ENCODE measurements around the gene FAHD2A.

FAHD2A gene

DNA sequence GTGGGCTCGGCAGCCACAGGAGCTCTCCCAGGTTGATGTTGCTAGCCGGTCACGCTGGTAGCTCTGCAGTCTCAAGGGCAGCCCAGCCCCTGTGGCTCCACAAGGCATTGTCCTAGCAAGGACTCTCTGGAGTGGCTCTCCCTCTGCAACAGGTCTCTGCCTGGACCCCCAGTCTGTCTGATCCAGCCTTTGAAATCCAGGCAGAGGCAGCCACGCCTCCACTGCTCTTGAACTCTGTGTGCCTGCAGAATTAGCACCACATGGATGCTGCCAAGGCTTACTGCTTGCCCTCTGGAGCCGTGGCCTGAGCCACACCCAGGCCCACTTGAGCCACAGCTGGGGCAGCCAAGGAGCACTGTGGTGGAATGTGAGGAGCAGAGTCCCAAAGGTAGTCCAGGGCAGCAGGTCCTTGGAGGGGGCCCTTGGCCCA is 43.0 kb upstream of the FAHD2A start:
- Histone ChIP-seq H3K9me3 (ENCODE audit: control insufficient read depth, low read length) (no peaks in the 10 kb centered on the region), H3K4me3 (ENCODE audit: insufficient read depth, low read depth, low read length, poor library complexity, severe bottlenecking) (no peak overlapping the region), H3K27ac (ENCODE audit: insufficient read depth, low read length, poor library complexity, severe bottlenecking) (no peak overlapping the region), H3K36me3 (ENCODE audit: control insufficient read depth, insufficient read depth, low read length) (no peaks in the 10 kb centered on the region), H3K4me1 (ENCODE audit: control insufficient read depth, insufficient read depth, low read length, poor library complexity, severe bottlenecking) (no peaks in the 10 kb centered on the region), H3K27me3 (replicated peaks; ENCODE audit: control insufficient read depth, insufficient read depth, low read length, poor library complexity, severe bottlenecking) (no peaks in the 10 kb centered on the region)
- DNase-seq: no peak

DNA sequence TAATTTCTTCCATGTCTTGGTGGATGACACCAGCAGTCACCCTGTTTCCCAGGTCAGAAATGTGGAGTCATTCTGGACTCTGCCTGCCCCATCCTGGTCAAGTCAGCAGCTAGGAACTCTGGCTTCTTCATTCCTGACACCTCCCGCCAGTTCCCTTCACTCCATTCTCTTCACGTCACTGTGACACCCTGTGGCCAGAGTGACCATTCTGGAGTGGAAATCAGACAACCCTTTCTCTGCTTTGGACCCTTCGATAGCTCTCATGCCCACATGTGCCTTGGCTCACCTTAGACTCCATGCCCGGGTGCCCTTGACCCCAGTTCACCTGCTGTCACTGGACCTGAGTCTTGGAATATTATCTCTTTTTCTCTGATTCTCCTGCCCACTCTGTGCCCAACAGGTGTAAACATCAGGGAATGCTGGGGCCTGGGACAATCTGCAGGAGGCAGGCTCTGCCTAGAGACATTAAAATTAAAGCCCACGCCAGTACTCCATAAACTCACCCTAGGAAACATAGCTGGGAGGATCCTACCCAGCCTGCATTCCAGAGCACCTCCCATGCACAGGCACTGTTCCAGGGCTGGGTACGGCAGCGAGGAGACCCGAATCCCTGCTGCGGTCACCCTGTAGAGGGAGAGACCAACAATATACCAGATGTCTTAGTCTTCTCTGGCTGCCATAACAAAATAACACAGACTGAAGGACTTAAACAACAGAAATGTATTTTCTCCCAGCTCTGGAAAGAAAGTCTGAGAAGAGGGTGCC is 41.1 kb upstream of the FAHD2A start:
- DNase-seq: no peak
- H3K9me3 ChIP-seq (ENCODE audit: control insufficient read depth, low read length): no peaks in the 10 kb centered on the region
- no peaks in the 10 kb centered on the region for H3K36me3 ChIP-seq (ENCODE audit: control insufficient read depth, insufficient read depth, low read length)
- no peak overlapping the region for H3K27ac ChIP-seq (ENCODE audit: insufficient read depth, low read length, poor library complexity, severe bottlenecking)
- no peaks in the 10 kb centered on the region for H3K4me1 ChIP-seq (ENCODE audit: control insufficient read depth, insufficient read depth, low read length, poor library complexity, severe bottlenecking)
- no peaks in the 10 kb centered on the region for H3K27me3 ChIP-seq (replicated peaks; ENCODE audit: control insufficient read depth, insufficient read depth, low read length, poor library complexity, severe bottlenecking)
- H3K4me3 ChIP-seq (ENCODE audit: insufficient read depth, low read depth, low read length, poor library complexity, severe bottlenecking): no peak overlapping the region

DNA sequence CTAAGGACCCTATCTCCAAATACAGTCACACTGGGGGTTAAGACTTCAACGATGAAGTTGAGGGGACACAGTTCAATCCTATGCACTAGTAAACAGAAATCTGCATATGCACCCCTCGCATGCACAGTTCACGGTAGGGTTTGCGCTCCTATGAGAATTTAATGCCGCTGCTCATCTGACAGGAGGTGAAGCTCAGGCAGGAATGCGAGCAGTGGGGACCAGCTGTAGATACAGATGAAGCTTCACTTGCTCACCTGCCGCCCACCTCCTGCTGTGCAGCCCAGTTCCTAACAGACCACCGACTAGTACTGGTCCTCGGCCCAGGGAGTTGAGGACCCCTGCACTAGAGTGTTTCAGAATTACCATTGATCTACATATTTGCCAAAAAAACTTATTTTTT is 40.0 kb upstream of the FAHD2A start:
- DNase-seq: no peak
- no peaks in the 10 kb centered on the region for H3K4me1 ChIP-seq (ENCODE audit: control insufficient read depth, insufficient read depth, low read length, poor library complexity, severe bottlenecking)
- H3K9me3 ChIP-seq (ENCODE audit: control insufficient read depth, low read length): no peaks in the 10 kb centered on the region
- H3K4me3 ChIP-seq (ENCODE audit: insufficient read depth, low read depth, low read length, poor library complexity, severe bottlenecking): no peak overlapping the region
- no peaks in the 10 kb centered on the region for H3K27me3 ChIP-seq (replicated peaks; ENCODE audit: control insufficient read depth, insufficient read depth, low read length, poor library complexity, severe bottlenecking)
- no peak overlapping the region for H3K27ac ChIP-seq (ENCODE audit: insufficient read depth, low read length, poor library complexity, severe bottlenecking)
- no peaks in the 10 kb centered on the region for H3K36me3 ChIP-seq (ENCODE audit: control insufficient read depth, insufficient read depth, low read length)

DNA sequence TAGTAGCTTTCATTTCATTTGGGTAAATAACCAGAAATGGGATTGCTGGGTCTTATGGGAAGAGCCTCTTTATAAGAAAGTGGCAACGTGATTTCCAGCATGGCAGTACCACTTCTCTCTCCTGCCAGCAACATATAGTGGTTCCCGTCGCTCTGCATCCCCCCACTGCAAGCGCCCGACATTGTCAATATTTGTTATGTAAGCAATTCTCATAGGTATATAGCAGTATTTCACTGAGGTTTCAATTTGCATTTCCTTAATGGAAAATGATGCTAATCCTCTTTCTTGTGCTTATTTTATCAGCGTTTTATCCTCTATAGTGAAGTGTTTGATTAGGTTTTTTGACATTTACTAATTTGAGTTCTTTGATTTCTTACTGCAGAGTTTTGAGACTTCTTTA is 36.0 kb upstream of the FAHD2A start:
- Histone ChIP-seq H3K4me1 (ENCODE audit: control insufficient read depth, insufficient read depth, low read length, poor library complexity, severe bottlenecking) (no peaks in the 10 kb centered on the region), H3K27me3 (replicated peaks; ENCODE audit: control insufficient read depth, insufficient read depth, low read length, poor library complexity, severe bottlenecking) (no peaks in the 10 kb centered on the region), H3K36me3 (ENCODE audit: control insufficient read depth, insufficient read depth, low read length) (no peaks in the 10 kb centered on the region), H3K4me3 (ENCODE audit: insufficient read depth, low read depth, low read length, poor library complexity, severe bottlenecking) (no peak overlapping the region), H3K9me3 (ENCODE audit: control insufficient read depth, low read length) (no peaks in the 10 kb centered on the region), H3K27ac (ENCODE audit: insufficient read depth, low read length, poor library complexity, severe bottlenecking) (no peak overlapping the region)
- DNase-seq: no peak

DNA sequence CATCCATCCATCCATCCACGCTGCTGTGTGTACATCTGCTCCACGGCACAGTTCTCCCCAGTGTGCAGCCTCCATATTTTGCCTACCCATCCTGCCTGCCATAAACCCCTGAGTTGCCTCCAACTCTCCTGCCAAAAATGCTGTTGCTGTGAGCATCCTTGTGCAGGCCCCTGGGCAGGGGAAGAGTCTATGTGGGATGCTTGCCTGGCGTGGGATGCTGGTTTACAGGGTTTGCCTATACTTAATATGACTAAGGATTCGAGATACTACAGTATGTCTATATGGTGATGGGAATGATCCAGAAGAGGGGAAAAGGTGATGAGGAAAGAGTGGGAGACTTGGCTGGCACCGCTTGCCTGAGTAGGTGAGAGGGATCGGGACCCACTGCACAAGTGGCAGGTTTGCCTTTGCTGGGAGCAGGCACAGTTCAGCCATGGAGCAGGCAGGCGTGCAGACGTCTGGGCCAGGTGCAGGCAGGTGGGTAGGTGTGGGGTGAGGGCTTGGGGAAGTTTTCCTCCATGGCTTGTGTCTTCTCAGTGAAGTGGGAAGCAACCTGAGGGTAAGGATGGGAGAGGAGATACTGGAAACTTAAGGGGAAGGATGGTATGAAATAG is 30.2 kb upstream of the FAHD2A start:
- Histone ChIP-seq H3K27ac (ENCODE audit: insufficient read depth, low read length, poor library complexity, severe bottlenecking) (no peak overlapping the region), H3K9me3 (ENCODE audit: control insufficient read depth, low read length) (no peaks in the 10 kb centered on the region), H3K36me3 (ENCODE audit: control insufficient read depth, insufficient read depth, low read length) (no peaks in the 10 kb centered on the region), H3K4me1 (ENCODE audit: control insufficient read depth, insufficient read depth, low read length, poor library complexity, severe bottlenecking) (peaks cover 5% of the 10 kb centered on the region), H3K4me3 (ENCODE audit: insufficient read depth, low read depth, low read length, poor library complexity, severe bottlenecking) (no peak overlapping the region), H3K27me3 (replicated peaks; ENCODE audit: control insufficient read depth, insufficient read depth, low read length, poor library complexity, severe bottlenecking) (no peaks in the 10 kb centered on the region)
- DNase-seq: no peak

DNA sequence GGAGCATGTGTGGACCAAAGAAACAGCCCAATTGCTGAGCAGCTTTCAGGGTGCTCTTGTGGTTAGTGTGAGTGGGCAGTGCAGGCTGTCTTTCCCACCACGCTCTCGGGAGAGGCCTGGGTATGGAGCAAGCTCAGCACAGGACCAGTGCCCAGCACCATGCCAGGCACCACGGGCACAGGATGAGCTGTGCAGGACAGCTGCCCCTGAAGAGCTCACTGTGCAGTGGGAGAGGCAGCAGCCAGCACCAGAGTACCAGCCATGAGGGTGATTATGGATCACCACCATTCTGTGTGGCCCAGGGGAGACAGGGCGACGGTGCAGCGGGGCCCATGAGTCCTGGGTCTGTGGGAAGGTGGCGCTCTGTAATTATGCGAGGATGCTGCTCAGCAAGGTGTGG is 29.7 kb upstream of the FAHD2A start:
- H3K9me3 ChIP-seq (ENCODE audit: control insufficient read depth, low read length): no peaks in the 10 kb centered on the region
- no peaks in the 10 kb centered on the region for H3K36me3 ChIP-seq (ENCODE audit: control insufficient read depth, insufficient read depth, low read length)

DNA sequence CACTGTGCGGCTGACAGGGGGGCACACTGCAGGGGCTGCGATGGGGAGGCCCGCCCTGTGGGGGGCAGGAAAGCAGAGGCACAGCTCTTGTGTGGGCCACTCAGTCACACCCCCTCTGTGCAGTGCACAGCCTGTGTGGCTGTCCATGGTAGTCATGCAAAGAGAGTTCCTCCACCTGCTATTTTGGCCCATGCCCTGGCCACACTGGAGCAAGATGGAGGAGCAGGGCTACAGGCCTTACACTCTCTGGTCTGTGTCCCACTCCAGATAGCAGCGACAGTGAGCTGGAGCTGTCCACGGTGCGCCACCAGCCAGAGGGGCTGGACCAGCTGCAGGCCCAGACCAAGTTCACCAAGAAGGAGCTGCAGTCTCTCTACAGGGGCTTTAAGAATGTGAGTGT is 28.5 kb upstream of the FAHD2A start:
- Histone ChIP-seq H3K9me3 (ENCODE audit: control insufficient read depth, low read length) (no peaks in the 10 kb centered on the region), H3K27ac (ENCODE audit: insufficient read depth, low read length, poor library complexity, severe bottlenecking) (no peak overlapping the region), H3K4me1 (ENCODE audit: control insufficient read depth, insufficient read depth, low read length, poor library complexity, severe bottlenecking) (peaks cover 5% of the 10 kb centered on the region), H3K27me3 (replicated peaks; ENCODE audit: control insufficient read depth, insufficient read depth, low read length, poor library complexity, severe bottlenecking) (no peaks in the 10 kb centered on the region), H3K36me3 (ENCODE audit: control insufficient read depth, insufficient read depth, low read length) (no peaks in the 10 kb centered on the region), H3K4me3 (ENCODE audit: insufficient read depth, low read depth, low read length, poor library complexity, severe bottlenecking) (no peak overlapping the region)
- no peak for DNase-seq

More for the DNA sequence above, 29.7 kb upstream of the FAHD2A start:
- DNase-seq: no peak
- Histone ChIP-seq H3K4me3 (ENCODE audit: insufficient read depth, low read depth, low read length, poor library complexity, severe bottlenecking) (no peak overlapping the region), H3K27me3 (replicated peaks; ENCODE audit: control insufficient read depth, insufficient read depth, low read length, poor library complexity, severe bottlenecking) (no peaks in the 10 kb centered on the region), H3K4me1 (ENCODE audit: control insufficient read depth, insufficient read depth, low read length, poor library complexity, severe bottlenecking) (peaks cover 5% of the 10 kb centered on the region), H3K27ac (ENCODE audit: insufficient read depth, low read length, poor library complexity, severe bottlenecking) (no peak overlapping the region)

DNA sequence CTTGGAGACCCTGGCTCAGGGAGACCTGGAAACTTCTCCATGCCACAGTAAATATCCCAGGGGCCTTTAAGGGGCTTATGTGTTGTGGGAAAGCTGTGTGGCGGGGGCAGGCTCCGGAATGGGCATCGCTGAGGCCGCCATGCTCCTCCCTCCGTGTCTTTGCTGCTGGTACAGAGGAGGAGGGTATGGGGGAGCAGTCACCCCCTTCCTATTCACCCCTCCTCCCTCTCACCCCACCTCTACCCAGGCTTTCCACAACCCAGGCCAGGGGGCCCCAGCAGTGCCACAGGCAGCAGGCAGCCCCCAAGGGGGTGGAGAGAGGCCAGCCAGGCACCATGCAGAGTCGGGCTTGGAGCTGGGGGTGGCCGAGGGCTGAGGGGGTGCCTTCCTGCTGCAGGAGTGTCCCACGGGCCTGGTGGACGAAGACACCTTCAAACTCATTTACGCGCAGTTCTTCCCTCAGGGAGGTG is 28.0 kb upstream of the FAHD2A start:
- Histone ChIP-seq H3K36me3 (ENCODE audit: control insufficient read depth, insufficient read depth, low read length) (no peaks in the 10 kb centered on the region), H3K27me3 (replicated peaks; ENCODE audit: control insufficient read depth, insufficient read depth, low read length, poor library complexity, severe bottlenecking) (no peaks in the 10 kb centered on the region), H3K4me1 (ENCODE audit: control insufficient read depth, insufficient read depth, low read length, poor library complexity, severe bottlenecking) (peaks cover 5% of the 10 kb centered on the region), H3K4me3 (ENCODE audit: insufficient read depth, low read depth, low read length, poor library complexity, severe bottlenecking) (no peak overlapping the region), H3K9me3 (ENCODE audit: control insufficient read depth, low read length) (no peaks in the 10 kb centered on the region), H3K27ac (ENCODE audit: insufficient read depth, low read length, poor library complexity, severe bottlenecking) (no peak overlapping the region)
- no peak for DNase-seq

DNA sequence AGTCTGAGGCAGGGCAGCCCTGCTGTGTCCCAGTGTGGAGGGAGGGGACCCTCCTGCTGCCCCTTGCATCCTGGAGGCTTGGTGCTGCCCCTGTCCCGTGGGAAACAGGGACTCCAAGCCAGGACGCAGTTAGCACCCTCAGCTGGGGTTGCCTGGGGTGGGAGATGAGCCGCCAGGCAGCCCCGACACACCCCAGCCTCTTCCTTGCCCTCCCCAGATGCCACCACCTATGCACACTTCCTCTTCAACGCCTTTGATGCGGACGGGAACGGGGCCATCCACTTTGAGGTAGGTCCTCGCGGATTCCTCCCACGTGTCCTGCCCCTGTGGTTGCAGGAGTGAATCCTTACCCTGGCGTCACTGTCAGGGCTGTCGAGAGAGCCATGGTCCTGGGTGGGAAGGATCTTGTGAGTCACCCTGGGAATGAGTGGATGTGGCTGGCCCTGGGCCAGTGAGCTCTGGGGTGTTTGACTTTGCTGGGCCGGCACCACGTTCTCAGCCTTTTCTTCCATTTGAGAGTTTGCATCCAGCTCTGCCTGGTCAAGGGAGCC is 27.5 kb upstream of the FAHD2A start:
- no peak for DNase-seq
- H3K27me3 ChIP-seq (replicated peaks; ENCODE audit: control insufficient read depth, insufficient read depth, low read length, poor library complexity, severe bottlenecking): no peaks in the 10 kb centered on the region
- no peaks in the 10 kb centered on the region for H3K9me3 ChIP-seq (ENCODE audit: control insufficient read depth, low read length)
- H3K4me3 ChIP-seq (ENCODE audit: insufficient read depth, low read depth, low read length, poor library complexity, severe bottlenecking): no peak overlapping the region
- H3K36me3 ChIP-seq (ENCODE audit: control insufficient read depth, insufficient read depth, low read length): no peaks in the 10 kb centered on the region
- H3K27ac ChIP-seq (ENCODE audit: insufficient read depth, low read length, poor library complexity, severe bottlenecking): no peak overlapping the region
- H3K4me1 ChIP-seq (ENCODE audit: control insufficient read depth, insufficient read depth, low read length, poor library complexity, severe bottlenecking): peaks cover 5% of the 10 kb centered on the region

DNA sequence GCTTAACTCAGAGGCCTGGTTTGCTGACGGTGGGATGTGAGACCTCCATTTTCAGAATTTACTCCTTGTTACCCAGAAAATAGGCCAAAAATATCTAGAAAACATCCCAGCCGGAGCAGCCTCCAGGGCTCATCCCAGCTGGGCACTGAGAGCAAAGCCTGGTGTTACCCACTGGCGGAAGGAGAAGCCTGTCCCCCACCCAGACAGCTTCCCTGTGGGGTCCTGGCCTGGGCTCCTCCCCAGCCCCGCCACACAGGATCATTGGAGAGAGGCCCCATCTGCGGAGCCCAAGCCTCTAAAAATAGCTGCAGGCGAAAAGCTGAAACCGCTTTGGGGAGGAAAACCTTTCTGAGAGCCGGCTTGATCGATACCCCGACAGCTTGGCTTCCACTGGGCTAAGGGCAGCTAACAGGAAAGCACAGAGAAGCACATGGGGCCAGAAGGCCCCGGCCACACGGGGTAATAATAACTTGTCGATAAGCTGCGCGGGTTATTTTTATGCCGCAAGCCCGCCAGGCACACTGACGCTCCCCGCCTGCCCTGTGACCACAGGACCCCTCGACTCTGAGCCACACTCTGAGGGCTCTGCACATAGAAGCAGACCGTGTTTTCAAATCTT is 26.9 kb upstream of the FAHD2A start:
- DNase-seq: no peak
- no peak overlapping the region for H3K4me3 ChIP-seq (ENCODE audit: insufficient read depth, low read depth, low read length, poor library complexity, severe bottlenecking)

More for the DNA sequence above, 26.9 kb upstream of the FAHD2A start:
- Histone ChIP-seq H3K9me3 (ENCODE audit: control insufficient read depth, low read length) (no peaks in the 10 kb centered on the region), H3K4me1 (ENCODE audit: control insufficient read depth, insufficient read depth, low read length, poor library complexity, severe bottlenecking) (peaks cover 5% of the 10 kb centered on the region), H3K27ac (ENCODE audit: insufficient read depth, low read length, poor library complexity, severe bottlenecking) (no peak overlapping the region), H3K36me3 (ENCODE audit: control insufficient read depth, insufficient read depth, low read length) (no peaks in the 10 kb centered on the region), H3K27me3 (replicated peaks; ENCODE audit: control insufficient read depth, insufficient read depth, low read length, poor library complexity, severe bottlenecking) (no peaks in the 10 kb centered on the region)

All from effector memory CD4-positive, alpha-beta T cell (primary cell).